Effector memory CD8-positive, alpha-beta T cell (primary cell): Measurements from ENCODE around the gene THAP2.

Experiments used
- ATAC-seq: fragments of 150-1000 bp; cut with Tn5 transposase; replicated peaks from 2 replicates; pipeline ENCODE4 v1.10.0; 2021; ENCODE audit warnings: mild to moderate bottlenecking, moderate library complexity
- DNase-seq, 3 experiments: peaks; one replicate each; pipeline ENCODE4 v3.0.0; 2021
- H3K27ac Mint-ChIP-seq, 2 donors: one replicate each; pipeline ENCODE4 v1.8.0; 2022; ENCODE audit warnings: mild to moderate bottlenecking in 2 of 2, mixed read lengths in 2 of 2, moderate library complexity in 2 of 2
- H3K27me3 Mint-ChIP-seq, 2 donors: one replicate each; pipeline ENCODE4 v1.8.0; 2022; ENCODE audit warnings: mixed read lengths in 2 of 2
- H3K36me3 Mint-ChIP-seq: one replicate; pipeline ENCODE4 v1.8.0; 2022; ENCODE audit warnings: mild to moderate bottlenecking, moderate library complexity, mixed read lengths; ENCODE audit not compliant: insufficient read depth
- H3K4me1 Mint-ChIP-seq, 2 donors: one replicate each; pipeline ENCODE4 v1.8.0; 2022; ENCODE audit warnings: low read depth in 2 of 2, mixed read lengths in 2 of 2
- H3K4me3 Mint-ChIP-seq, 2 donors: one replicate each; pipeline ENCODE4 v1.8.0; 2022; ENCODE audit warnings: mild to moderate bottlenecking in 2 of 2, mixed read lengths in 2 of 2, moderate library complexity in 2 of 2
- H3K9me3 Mint-ChIP-seq, 2 donors: one replicate each; pipeline ENCODE4 v1.8.0; 2022; ENCODE audit warnings: mixed read lengths in 2 of 2
- total RNA-seq, 9 experiments: gene quantifications; one replicate each; lab custom pipeline; 2026; lab: John Stamatoyannopoulos, UW

The THAP2 gene
- 4.0 to 22.1 (median 11.2) reads per million in 9 experiments for total RNA-seq

GRCh38 chr12:71663561-71664410 lies at the start of gene THAP2, which contains the start of gene ZFC3H1:
Gene THAP2 (plus strand): TSS chr12:71664301. CDS start chr12:71664510, 209 bp downstream.
Gene ZFC3H1 (minus strand): TSS chr12:71663848. CDS start chr12:71663610, 238 bp downstream.
- Mint-ChIP-seq H3K4me1 (peaks cover 21 to 50% of the 10 kb centered on the region in 2 donors), H3K36me3 (peaks cover 33% of the 10 kb centered on the region), H3K9me3 (no peaks in the 10 kb centered on the region), H3K4me3 (peak within 1 kb of the TSS; percentile 99 to 100), H3K27me3 (no peaks in the 10 kb centered on the region), H3K27ac (peak within 1 kb of the TSS; percentile 100)
- peak; percentile 85 to 88 (median 87) for DNase-seq
- ATAC-seq = peak; percentile 74

GRCh38 chr12:71621938-71622337 lies 42.2 kb upstream of the THAP2 start:
- peak overlapping the region in 1 of 2 donors; percentile 38 for H3K27ac Mint-ChIP-seq
- ATAC-seq = no peak
- no peaks in the 10 kb centered on the region for H3K9me3 Mint-ChIP-seq
- H3K27me3 Mint-ChIP-seq = no peaks in the 10 kb centered on the region
- H3K36me3 Mint-ChIP-seq = peaks cover 99% of the 10 kb centered on the region
- H3K4me3 Mint-ChIP-seq = no peak overlapping the region
- peaks cover 5 to 20% of the 10 kb centered on the region in 2 donors for H3K4me1 Mint-ChIP-seq
- no peak for DNase-seq

- ATAC-seq (no peak), DNase-seq (no peak)
- Mint-ChIP-seq H3K27ac (peak overlapping the region in 1 of 2 donors; percentile 56), H3K9me3 (no peaks in the 10 kb centered on the region), H3K4me1 (peaks cover 5 to 20% of the 10 kb centered on the region in 2 donors), H3K27me3 (no peaks in the 10 kb centered on the region), H3K36me3 (peaks cover 97% of the 10 kb centered on the region), H3K4me3 (no peak overlapping the region)
These were observed 38.6 kb upstream of the THAP2 start for GRCh38 chr12:71625476-71625875.

- DNase-seq = no peak
- Mint-ChIP-seq H3K4me1 (peaks cover 5 to 14% of the 10 kb centered on the region in 2 donors), H3K27ac (peak overlapping the region in 1 of 2 donors; percentile 52), H3K4me3 (no peak overlapping the region), H3K27me3 (no peaks in the 10 kb centered on the region), H3K36me3 (peaks cover 97% of the 10 kb centered on the region), H3K9me3 (no peaks in the 10 kb centered on the region)
- no peak for ATAC-seq
These were observed 38.0 kb upstream of the THAP2 start for GRCh38 chr12:71626098-71626497.

GRCh38 chr12:71626768-71627167 lies 37.3 kb upstream of the THAP2 start:
- Mint-ChIP-seq H3K27me3 (no peaks in the 10 kb centered on the region), H3K9me3 (no peaks in the 10 kb centered on the region), H3K36me3 (peaks cover 97% of the 10 kb centered on the region), H3K4me1 (peaks cover 5 to 10% of the 10 kb centered on the region in 2 donors), H3K4me3 (no peak overlapping the region), H3K27ac (peak overlapping the region in 1 of 2 donors; percentile 52)
- DNase-seq (no peak), ATAC-seq (no peak)

- Mint-ChIP-seq H3K27me3 (no peaks in the 10 kb centered on the region), H3K4me1 (peaks cover 0 to 5% of the 10 kb centered on the region in 2 donors), H3K36me3 (peaks cover 97% of the 10 kb centered on the region), H3K27ac (no peak overlapping the region), H3K9me3 (no peaks in the 10 kb centered on the region), H3K4me3 (no peak overlapping the region)
- ATAC-seq (no peak), DNase-seq (no peak)
These were observed 36.6 kb upstream of the THAP2 start for GRCh38 chr12:71627438-71628002.

GRCh38 chr12:71636704-71637115 lies 27.4 kb upstream of the THAP2 start:
- no peaks in the 10 kb centered on the region for H3K27me3 Mint-ChIP-seq
- DNase-seq (peak; percentile 15 to 21 (median 18)), ATAC-seq (peak; percentile 83)
- no peak overlapping the region for H3K4me3 Mint-ChIP-seq
- no peaks in the 10 kb centered on the region for H3K9me3 Mint-ChIP-seq
- H3K27ac Mint-ChIP-seq = peak overlapping the region; percentile 7 to 67
- H3K36me3 Mint-ChIP-seq = peaks cover 97% of the 10 kb centered on the region
- H3K4me1 Mint-ChIP-seq = peaks cover 6 to 11% of the 10 kb centered on the region in 2 donors

GRCh38 chr12:71638499-71638898 lies 25.6 kb upstream of the THAP2 start:
- no peaks in the 10 kb centered on the region for H3K9me3 Mint-ChIP-seq
- H3K4me1 Mint-ChIP-seq = peaks cover 7 to 12% of the 10 kb centered on the region in 2 donors
- peaks cover 97% of the 10 kb centered on the region for H3K36me3 Mint-ChIP-seq
- no peak overlapping the region for H3K4me3 Mint-ChIP-seq
- H3K27me3 Mint-ChIP-seq = no peaks in the 10 kb centered on the region
- ATAC-seq (no peak), DNase-seq (no peak)
- peak overlapping the region; percentile 23 to 84 for H3K27ac Mint-ChIP-seq

- H3K36me3 Mint-ChIP-seq = peaks cover 97% of the 10 kb centered on the region
- peak overlapping the region; percentile 31 to 84 for H3K27ac Mint-ChIP-seq
- ATAC-seq (peak; percentile 26), DNase-seq (no peak)
- H3K9me3 Mint-ChIP-seq = no peaks in the 10 kb centered on the region
- H3K4me1 Mint-ChIP-seq = peaks cover 7 to 17% of the 10 kb centered on the region in 2 donors
- H3K27me3 Mint-ChIP-seq = no peaks in the 10 kb centered on the region
- H3K4me3 Mint-ChIP-seq = no peak overlapping the region
These were observed 24.8 kb upstream of the THAP2 start for GRCh38 chr12:71639341-71639760.

GRCh38 chr12:71640316-71640715 lies 23.8 kb upstream of the THAP2 start:
- no peaks in the 10 kb centered on the region for H3K9me3 Mint-ChIP-seq
- no peak for ATAC-seq
- H3K27me3 Mint-ChIP-seq = no peaks in the 10 kb centered on the region
- H3K4me1 Mint-ChIP-seq = peaks cover 7 to 22% of the 10 kb centered on the region in 2 donors
- H3K27ac Mint-ChIP-seq = peak overlapping the region in 1 of 2 donors; percentile 31
- peaks cover 97% of the 10 kb centered on the region for H3K36me3 Mint-ChIP-seq
- no peak overlapping the region for H3K4me3 Mint-ChIP-seq
- no peak for DNase-seq

GRCh38 chr12:71641390-71641789 lies 22.7 kb upstream of the THAP2 start:
- Mint-ChIP-seq H3K9me3 (no peaks in the 10 kb centered on the region), H3K27me3 (no peaks in the 10 kb centered on the region), H3K27ac (peak overlapping the region; percentile 79 to 85), H3K4me3 (no peak overlapping the region), H3K36me3 (peaks cover 92% of the 10 kb centered on the region), H3K4me1 (peaks cover 7 to 21% of the 10 kb centered on the region in 2 donors)
- ATAC-seq (no peak), DNase-seq (no peak)

GRCh38 chr12:71642264-71642663 lies 21.8 kb upstream of the THAP2 start:
- no peak overlapping the region for H3K4me3 Mint-ChIP-seq

GRCh38 chr12:71645268-71645667 lies 18.8 kb upstream of the THAP2 start:
- DNase-seq (no peak), ATAC-seq (no peak)
- Mint-ChIP-seq H3K36me3 (peaks cover 79% of the 10 kb centered on the region), H3K27me3 (no peaks in the 10 kb centered on the region), H3K27ac (peak overlapping the region in 1 of 2 donors; percentile 7), H3K9me3 (no peaks in the 10 kb centered on the region), H3K4me1 (peaks cover 9 to 33% of the 10 kb centered on the region in 2 donors), H3K4me3 (no peak overlapping the region)

More at GRCh38 chr12:71642264-71642663, 21.8 kb upstream of the THAP2 start:
- Mint-ChIP-seq H3K27ac (peak overlapping the region; percentile 79 to 85), H3K27me3 (no peaks in the 10 kb centered on the region), H3K36me3 (peaks cover 90% of the 10 kb centered on the region), H3K9me3 (no peaks in the 10 kb centered on the region), H3K4me1 (peaks cover 4 to 22% of the 10 kb centered on the region in 2 donors)
- no peak for ATAC-seq
- DNase-seq = no peak
